GM12872 (cell line): ENCODE results near the gene CTNNA1.

ENCODE experiments used
- CTCF ChIP-seq: IDR thresholded peaks from 3 replicates; pipeline ENCODE4 v1.5.1; 2011; ENCODE audit warnings: low read depth, mild to moderate bottlenecking, low read length, moderate library complexity; ENCODE audit not compliant: insufficient read depth

Gene CTNNA1

GRCh38 chr5:138752951-138753793 lies at the start of gene CTNNA1:
CTNNA1 (plus strand) TSS chr5:138753425; CDS start chr5:138781925, 28,500 bp downstream.
- TF ChIP-seq CTCF: no peak

- TF ChIP-seq CTCF: no peak
Measured at GRCh38 chr5:138705007-138705406, 48.2 kb upstream of the CTNNA1 start.

GRCh38 chr5:138705567-138705966 lies 47.7 kb upstream of the CTNNA1 start:
- TF ChIP-seq CTCF: no peak

- no peak for TF ChIP-seq CTCF
Measured at GRCh38 chr5:138706655-138707480, 46.4 kb upstream of the CTNNA1 start.

GRCh38 chr5:138708791-138709190 lies 44.4 kb upstream of the CTNNA1 start:
- no peak for TF ChIP-seq CTCF

- TF ChIP-seq CTCF: no peak
Measured at GRCh38 chr5:138709202-138709601, 44.0 kb upstream of the CTNNA1 start.

GRCh38 chr5:138711087-138711486 lies 42.1 kb upstream of the CTNNA1 start:
- no peak for TF ChIP-seq CTCF
